NCI-H82 (cell line): ENCODE results near the gene CHFR.
"Not testable (repeated sequence)": the region's sequence is repeated elsewhere in the genome, so short reads cannot be mapped to it uniquely, and the experiment has no call there.

Experiments
- DNase-seq: peaks from one replicate; lab custom pipeline; 2025; lab: John Stamatoyannopoulos, UW

The CHFR gene, protein sequence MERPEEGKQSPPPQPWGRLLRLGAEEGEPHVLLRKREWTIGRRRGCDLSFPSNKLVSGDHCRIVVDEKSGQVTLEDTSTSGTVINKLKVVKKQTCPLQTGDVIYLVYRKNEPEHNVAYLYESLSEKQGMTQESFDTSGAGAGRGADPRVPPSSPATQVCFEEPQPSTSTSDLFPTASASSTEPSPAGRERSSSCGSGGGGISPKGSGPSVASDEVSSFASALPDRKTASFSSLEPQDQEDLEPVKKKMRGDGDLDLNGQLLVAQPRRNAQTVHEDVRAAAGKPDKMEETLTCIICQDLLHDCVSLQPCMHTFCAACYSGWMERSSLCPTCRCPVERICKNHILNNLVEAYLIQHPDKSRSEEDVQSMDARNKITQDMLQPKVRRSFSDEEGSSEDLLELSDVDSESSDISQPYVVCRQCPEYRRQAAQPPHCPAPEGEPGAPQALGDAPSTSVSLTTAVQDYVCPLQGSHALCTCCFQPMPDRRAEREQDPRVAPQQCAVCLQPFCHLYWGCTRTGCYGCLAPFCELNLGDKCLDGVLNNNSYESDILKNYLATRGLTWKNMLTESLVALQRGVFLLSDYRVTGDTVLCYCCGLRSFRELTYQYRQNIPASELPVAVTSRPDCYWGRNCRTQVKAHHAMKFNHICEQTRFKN

DNA sequence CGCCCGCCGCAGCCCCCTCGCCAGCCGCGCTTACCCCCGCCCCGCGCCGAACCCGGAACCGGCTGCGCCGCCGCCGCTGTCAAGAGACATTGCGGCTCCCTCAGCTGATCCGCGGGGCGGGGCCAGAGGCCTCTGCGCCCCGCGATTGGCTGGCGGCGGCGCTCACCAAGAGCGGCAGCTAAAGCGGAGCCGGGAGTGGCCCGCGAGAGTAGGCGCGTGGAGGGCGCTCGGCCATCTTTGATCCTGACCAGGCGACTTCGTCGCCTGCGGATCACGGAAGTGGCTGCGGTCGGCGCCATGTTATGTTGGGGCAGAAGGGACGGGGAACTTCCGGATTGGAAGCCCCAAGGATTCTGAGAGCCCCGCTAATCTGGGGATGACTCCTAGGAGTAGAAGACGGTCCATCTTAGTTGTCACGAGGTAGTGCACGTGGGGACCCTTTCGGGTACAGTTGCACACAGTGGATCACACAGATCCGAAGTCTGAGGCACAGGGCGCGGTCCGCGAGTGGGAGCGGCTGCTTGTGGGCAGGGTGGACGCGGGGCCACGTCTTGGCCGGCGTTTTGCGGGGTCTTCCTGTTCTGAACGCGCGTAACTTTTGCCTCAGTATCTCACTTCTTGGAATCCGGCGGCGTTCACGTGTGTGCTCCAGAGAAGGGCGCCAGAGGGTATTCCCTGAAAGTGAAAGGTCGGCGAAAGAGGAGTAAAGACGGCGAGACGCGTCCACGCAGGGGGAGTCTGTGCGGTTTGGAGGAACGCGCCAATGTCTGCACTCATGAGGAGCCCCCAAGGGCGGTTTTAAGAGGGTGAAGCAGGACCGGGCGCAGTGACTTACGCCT is at the start of gene CHFR:
Gene CHFR (minus strand): TSS at position 93 of the 839 bp plus-strand sequence. CDS start 277 bp downstream, outside the sequence.
- peak; percentile 99 for DNase-seq

DNA sequence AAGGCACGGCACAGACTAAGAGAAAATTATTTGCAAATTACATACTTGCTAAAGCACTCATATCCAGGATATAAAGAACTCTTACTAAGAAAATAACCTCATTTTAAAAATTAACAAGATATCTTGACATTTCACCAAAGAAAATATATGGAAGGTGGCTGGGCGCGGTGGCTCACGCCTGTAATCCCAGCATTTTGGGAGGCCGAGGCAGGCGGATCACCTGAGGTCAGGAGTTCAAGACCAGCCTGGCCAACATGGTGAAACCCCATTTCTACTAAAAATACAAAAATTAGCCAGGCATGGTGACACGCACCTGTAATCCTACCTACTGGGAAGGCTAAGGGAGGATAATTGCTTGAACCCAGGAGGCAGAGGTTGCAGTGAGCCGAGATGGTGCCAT is 49.5 kb upstream of the CHFR start:
- DNase-seq, result not testable (repeated sequence)

DNA sequence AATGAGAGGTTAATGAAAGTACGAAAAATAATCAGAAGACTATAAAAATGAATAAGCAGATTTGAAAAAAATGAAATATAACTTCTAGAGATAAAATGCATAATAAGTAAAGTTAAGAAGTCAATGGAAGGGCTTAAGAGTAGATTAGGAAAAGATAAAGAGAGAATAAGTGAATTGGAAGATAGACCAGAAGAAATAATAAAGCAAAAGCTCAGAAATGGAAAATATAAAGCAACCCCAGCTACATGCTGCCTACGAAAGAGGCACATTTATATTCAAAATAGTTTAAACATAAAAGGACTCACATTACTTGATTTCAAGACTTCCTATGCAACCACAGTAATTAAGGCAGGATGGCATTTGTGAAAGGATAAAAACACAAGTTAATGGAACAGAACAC is 48.8 kb upstream of the CHFR start:
- DNase-seq, result no peak

DNA sequence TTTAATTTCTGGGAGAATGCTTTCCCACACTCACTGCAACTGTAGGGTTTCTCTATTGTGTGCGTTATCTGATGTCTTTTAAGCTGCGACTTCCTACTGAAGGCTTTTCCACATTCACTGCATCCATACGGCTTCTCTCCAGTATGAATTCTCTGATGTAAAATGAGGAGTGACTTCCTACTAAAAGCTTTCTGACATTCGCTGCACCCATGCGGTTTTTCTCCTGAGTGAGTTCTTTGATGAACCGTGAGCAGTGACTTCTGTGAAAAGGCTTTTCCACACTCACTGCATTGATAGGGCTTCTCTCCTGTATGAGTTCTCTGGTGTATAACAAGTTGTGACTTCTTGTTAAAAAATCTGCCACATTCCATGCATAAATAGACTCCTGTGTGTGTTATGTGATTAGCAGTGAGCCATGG is 39.0 kb upstream of the CHFR start:
- no peak for DNase-seq

DNA sequence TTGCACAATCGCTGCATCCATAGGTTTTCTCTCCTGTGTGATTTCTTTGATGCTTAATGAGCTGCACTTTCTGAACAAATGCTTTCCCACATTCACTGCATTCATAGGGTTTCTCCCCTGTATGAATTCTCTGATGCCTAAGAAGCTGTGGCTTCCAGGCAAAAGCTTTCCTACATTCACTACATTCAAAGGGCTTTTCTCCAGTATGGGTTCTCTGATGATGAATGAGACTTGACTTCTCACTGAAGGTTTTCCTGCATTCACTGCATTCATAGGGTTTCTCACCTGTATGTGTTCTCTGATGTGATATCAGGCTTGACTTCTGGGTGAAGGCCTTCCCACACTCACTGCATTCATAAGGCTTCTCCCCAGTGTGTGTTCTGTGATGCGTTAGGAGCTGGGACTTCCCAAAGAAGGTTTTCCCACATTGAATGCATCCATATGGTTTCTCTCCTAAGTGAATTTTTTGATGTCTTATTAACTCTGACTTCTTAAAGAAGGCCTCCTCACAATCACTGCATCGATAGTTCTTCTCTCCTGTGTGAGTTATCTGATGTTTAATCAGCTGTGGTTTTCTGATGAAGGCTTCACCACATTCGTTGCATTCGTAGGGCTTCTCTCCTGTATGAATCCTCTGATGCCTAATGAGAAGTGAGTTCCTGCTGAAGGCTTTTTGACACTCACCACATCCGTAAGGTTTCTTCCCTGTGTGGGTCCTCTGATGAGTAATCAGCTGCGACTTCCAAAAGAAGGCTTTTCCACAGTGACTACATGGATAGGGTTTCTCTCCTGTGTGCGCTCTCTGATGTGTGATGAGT is 38.4 kb upstream of the CHFR start:
- no peak for DNase-seq

DNA sequence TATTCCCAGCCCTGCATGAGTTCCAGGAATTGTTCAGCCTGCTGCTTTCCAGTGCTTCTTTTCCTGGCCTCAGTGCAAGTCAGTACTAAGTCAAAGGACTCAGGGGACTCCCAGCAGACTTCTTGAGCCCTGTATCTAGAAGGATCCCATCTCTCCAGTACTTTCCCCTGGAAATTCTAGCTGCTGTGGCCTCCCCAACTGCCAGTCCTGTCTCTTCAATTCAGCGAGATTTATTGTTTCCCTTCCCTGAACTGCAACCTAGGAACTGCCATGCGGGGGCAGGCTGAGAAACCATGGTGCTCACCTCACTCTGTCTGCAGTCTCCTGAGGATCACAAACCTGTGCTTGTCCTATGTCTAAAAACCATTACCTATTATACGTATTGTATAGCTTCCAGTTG is 37.0 kb upstream of the CHFR start:
- no peak for DNase-seq

DNA sequence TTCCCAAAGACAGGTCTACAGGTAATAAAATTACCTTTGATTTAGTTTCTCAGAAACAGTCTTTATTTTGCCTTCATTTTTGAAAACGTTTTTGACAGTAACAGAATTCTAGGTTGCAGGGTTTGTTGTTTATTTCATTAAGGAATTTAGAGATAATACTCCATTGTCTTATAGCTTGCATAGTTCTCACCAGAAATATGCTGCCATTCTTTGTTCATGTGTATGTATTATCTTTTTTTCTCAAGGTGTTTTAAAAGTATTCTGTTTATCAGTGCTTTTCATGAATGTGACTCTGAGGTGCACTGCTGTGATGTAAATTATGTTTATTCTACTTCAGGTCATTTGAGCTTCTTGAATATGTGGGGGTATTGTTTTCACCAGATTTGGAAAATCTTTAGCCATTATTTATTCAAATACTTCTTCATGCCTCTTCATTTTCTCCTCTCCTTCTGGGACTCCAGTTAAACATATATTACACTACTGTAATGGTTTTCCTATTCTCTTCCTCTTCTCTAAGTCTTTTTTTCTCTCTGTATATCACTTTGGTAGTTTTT is 36.0 kb upstream of the CHFR start:
- DNase-seq, result no peak

DNA sequence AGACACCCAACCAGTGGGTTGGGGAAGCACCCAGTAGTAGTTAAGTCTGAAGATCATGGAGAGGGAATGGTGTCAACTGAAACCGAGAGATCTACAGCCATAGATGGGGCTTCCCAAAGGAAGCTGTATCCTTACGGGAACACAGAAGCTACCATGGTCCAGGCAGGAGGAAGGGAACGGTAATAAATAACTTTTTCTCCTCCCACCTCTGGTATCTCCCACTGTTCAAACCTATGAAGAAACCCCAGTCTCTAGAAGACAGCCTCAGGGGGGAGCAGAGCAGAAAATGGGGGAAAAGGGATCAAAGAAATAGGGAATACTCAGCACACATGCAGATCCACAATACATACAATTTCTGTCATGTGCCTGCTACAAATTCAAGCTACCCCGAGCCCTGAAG is 35.3 kb upstream of the CHFR start:
- no peak for DNase-seq

DNA sequence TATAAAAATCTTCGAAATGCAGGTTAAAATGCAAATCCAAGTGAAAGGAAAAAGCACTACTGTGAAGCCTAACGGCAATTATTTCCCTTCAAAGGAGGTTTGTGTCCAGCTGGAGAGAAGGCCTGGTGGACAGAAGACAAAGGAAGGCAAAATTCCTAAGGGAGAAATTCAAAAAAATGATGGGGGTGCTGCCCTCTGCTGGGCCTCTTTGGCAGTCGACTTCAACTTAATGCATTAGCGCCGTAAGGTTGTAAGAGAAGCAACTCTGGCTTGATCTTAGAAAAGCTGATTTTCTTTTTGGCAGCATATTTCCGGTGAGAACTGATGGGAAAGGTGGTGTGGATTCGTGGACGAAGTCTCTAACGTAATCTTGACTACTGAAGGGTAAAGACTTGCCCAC is 34.3 kb upstream of the CHFR start:
- peak; percentile 21 for DNase-seq

DNA sequence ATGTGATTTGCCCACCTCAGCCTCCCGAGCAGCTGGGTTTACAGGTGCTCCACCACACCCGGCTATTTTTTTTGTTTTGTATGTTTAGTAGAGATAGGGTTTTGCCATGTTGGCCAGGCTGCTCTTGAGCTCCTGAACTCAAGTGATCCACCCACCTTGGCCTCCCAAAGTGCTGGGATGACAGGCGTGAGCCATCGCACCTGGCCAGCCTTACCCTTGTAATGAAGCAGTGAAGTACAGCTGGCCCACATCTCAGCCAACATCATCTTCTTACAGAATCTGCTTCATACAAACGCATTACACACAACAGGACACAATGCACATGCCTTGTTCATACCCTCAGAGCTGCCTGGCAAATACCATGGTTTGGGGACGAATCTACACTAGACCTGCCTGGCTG is 31.3 kb upstream of the CHFR start:
- no peak for DNase-seq

DNA sequence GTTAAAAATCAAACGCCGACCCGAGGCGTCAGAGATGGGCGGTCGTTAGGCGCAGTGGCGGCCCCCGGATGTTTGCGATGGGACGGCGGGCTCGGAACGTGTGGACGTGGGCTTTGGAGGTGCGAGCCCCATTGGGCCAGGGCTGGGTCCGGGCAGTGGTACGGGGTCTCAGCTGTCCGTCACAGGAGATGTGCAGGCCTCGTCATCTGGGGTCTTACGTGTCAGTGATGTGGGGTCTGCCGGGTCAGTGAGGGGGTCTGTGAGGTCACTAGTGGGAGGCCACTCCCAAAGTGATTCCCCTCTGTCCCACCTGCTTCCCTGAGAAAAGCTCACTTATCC is 21.6 kb upstream of the CHFR start:
- no peak for DNase-seq

DNA sequence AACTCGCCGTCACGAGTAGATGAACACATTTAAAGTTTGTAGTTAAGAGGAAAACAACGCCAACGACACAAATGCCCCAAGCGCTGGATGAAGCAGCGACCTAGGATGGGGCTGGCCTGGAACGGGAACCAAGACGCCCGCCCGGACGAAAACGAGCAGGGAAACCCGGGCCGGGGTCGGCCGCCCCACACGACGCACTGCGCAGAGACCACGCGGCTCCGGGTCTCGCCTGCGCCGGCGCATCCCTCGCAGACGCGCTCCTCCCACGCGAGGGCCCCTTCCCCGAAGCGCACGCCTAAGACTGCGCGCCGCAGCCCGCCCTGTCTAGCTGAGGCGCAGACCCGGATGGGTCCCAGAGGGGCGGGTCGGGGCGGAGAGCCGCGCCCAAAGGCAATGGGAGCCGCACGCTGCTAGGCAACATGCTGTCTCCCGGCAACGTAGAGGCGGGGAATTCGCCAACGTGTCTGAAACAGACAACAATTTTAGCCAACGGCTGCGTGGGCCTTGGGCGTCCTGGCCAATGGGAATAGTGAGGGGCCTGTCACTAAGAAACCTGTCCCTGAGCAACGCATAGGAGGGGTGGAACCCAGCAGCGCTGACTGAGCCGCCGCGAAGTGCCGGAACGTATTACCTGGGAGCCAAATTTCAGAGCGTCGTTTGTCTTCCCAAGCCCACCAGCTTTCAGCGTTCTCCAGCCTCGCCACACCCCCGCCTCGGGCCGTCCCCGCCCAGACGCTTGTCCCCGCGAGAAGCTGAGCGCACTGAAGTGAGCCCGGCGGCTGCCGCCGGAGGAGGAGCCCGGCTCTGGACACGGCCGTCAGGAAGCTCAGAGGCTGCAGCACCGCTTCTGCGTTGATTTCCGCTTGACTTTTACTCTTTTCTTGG is 21.0 kb upstream of the CHFR start:
- DNase-seq, result peak; percentile 100

DNA sequence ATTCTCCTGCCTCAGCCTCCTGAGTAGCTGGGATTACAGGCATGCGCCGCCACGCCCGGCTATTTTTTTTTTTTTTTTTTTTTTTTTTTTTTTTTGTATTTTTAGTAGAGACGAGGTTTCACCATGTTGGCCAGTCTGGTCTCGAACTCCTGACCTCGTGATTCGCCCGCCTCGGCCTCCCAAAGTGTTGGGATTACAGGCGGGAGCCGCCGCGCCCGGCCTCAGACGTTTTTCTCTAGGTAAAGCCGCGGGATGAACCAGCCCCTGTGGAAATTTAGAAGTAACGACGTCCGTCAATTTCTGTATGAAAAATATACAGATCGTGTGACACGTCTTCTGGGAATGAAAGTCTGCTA is 20.4 kb upstream of the CHFR start:
- not testable (repeated sequence) for DNase-seq

DNA sequence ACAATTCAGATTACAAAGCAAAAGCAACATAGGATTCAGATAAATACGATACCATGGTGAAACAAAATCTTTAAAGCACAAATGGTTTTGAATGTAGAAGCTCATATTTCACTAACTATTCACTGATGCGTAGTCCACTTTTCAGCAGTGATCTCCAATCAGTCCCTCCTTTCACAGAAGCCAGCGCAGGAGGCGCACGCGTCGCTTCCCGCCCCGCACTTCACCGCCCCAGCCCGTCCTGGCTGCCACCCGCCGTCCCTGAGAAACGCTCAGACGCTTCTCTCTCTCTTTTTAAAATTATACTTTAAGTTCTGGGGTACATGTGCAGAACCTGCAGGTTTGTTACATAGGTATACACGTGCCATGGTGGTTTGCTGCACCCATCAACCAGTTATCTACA is 19.8 kb upstream of the CHFR start:
- DNase-seq, result no peak

DNA sequence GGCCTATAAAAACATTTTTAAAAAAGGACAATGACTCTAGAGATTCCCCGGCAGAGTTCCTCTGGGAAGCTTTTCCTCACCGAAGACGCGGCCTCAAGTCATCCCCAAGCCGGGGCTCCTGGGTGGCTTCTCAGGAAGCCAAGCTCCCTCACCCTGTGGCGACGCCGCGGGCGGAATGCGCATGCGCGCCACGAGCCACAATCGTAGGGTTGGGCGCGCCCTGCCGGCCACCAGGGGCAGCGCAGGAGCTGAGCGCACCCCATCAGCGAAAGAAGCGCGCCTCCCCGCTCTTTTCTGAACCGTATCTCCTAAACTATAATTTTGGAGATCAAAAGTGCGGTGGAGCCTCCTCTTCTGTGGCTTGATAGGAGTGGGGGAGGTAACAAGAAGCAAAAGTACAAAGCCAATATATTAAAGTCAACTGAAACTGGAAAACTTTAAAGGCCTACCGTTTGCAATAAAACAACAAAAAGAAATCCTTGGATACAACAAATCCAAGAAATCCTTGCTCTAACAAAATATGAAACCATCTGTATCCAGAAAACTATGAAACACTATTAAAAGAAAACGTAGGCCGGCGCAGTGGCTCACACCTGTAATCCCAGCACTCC is 17.4 kb upstream of the CHFR start:
- DNase-seq, result peak; percentile 60

DNA sequence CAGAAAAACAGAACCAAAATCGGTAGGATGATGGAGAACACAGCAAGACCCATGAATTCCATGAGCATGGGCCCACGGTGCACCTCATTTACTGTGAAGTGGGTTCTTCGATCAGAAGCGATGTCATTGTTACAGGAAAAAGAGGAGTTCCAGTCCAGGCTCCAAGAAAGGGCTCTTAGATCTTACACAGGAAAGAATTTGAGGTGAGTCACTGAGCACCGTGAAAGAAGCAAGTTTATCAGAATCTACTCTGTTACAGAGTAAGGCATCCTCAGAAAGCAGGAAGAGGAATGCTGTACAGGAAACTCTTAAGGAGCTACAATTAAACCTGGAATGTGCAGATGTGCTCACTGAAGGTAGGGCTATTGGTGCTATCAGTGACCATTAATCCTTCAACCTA is 11.6 kb upstream of the CHFR start:
- DNase-seq, result no peak

DNA sequence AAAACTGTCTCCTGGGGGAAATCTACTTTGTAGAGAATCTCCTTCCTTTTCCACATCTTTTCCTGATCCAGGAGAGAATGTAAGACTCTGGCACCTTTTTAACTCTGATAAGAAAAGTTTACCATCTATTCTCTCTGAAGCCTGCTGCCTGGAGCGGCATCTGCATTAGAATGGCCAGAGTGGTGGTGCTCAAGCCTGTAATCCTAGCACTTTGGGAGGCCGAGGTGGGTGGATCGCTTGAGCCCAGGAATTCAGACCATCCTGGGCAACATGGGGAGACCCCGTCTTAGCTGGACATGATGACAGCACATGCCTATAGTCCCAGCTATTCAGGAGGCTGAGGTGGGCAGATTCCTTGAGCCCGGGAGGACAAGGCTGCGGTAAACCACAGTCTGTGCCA is 1.4 kb upstream of the CHFR start:
- no peak for DNase-seq

DNA sequence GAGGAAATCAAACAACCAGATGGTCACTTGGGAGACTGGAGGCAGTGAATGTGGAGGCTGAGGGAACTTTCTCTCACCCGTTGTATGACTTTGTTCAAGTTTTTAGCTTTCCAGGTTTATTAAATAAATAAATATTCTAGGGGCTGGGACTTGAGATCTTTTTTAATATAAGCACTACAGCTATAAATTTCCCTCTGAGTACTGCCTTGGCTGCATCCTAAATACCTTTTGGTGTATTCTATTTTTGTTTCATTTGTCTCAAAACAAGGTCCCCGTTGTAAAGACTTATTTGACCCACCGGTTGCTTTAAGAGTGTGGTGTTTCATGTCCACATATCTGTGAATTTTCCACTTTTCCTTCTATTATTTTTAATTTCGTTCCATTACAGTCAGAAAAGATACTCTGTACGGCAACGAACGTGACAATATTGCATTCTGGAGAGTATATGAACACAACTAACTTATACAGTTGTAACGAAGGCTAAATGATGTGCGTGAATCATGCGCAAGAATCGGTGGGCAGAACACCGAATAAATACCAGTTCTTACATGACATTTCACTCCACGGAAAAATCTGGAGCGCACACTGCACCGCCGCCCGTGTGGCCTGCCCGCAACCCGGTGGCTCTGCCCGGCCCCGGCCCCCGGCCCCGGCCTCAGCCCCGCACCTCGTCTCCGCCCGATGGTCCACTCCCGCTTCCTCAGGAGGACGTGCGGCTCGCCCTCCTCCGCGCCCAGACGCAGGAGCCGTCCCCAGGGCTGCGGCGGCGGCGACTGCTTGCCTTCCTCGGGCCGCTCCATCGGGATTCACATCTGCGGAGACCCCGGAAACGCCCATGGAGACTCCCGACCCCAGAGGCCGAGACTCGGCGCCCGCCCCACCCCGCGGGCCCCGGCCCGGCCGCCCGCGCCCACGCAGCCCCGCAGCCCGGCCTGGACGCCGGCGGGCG is 602 bp downstream of the CHFR start:
- peak; percentile 75 for DNase-seq

DNA sequence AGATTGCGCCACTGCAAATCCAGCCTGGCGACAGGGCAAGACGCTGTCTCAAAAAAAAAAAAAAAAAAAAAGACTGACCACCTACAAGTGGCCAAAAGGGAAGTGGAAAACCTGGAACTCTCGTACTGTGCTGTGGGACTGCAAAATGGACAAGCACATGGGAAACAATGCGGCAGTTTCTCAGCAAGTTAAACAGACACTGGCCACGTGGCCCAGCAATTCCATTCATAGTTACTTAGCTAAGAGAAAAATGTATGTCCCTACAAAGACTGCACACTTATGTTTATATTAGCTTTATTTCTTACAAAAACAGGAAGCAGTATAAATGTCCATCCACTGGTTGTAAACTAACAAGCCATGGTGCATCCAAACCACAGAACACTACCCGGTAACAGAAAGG is 5.6 kb downstream of the CHFR start:
- no peak for DNase-seq
